Measurements from ENCODE around the gene CDCA8. TPM values are rescaled to one million over a fixed set of nuclear protein-coding genes. Genes with fewer than 3 reads are reported as not detected.
"Not testable (repeated sequence)": the region's sequence is repeated elsewhere in the genome, so short reads cannot be mapped to it uniquely, and the experiment has no call there.

CDCA8 gene
- polyA plus RNA-seq, 1 experiment = 9.6 TPM

GRCh38 chr1:37731312-37732019 is 39.1 kb downstream of the CDCA8 start:
- ChIA-PET CTCF (no interaction called here), POLR2A (no interaction called here)
- H3K27me3 ChIP-seq (ENCODE audit: control insufficient read depth, insufficient read depth, low read length) = peaks cover 13% of the 10 kb centered on the region
- no peak overlapping the region for H3K27ac ChIP-seq (ENCODE audit: low read depth, low read length)
- DNase-seq (ENCODE audit: low read depth, low spot score) = no peak
- H3K4me3 ChIP-seq (ENCODE audit: low read depth, low read length) = no peak overlapping the region
- no peak for TF ChIP-seq CTCF (IDR thresholded peaks at IDR 0.05; ENCODE audit: low read depth, low read length)
- H3K9me3 ChIP-seq (ENCODE audit: control insufficient read depth, insufficient read depth, low read length) = no peaks in the 10 kb centered on the region

- no peaks in the 10 kb centered on the region for H3K9me3 ChIP-seq (ENCODE audit: control insufficient read depth, insufficient read depth, low read length)
- no peak overlapping the region for H3K4me3 ChIP-seq (ENCODE audit: low read depth, low read length)
- CTCF ChIA-PET = no interaction called here
- H3K27ac ChIP-seq (ENCODE audit: low read depth, low read length) = no peak overlapping the region
- POLR2A ChIA-PET = no interaction called here
- H3K27me3 ChIP-seq (ENCODE audit: control insufficient read depth, insufficient read depth, low read length) = peaks cover 12% of the 10 kb centered on the region
- TF ChIP-seq CTCF (IDR thresholded peaks at IDR 0.05; ENCODE audit: low read depth, low read length) = no peak
- no peak for DNase-seq (ENCODE audit: low read depth, low spot score)
These were observed 39.9 kb downstream of the CDCA8 start for GRCh38 chr1:37732111-37732780.

DNA sequence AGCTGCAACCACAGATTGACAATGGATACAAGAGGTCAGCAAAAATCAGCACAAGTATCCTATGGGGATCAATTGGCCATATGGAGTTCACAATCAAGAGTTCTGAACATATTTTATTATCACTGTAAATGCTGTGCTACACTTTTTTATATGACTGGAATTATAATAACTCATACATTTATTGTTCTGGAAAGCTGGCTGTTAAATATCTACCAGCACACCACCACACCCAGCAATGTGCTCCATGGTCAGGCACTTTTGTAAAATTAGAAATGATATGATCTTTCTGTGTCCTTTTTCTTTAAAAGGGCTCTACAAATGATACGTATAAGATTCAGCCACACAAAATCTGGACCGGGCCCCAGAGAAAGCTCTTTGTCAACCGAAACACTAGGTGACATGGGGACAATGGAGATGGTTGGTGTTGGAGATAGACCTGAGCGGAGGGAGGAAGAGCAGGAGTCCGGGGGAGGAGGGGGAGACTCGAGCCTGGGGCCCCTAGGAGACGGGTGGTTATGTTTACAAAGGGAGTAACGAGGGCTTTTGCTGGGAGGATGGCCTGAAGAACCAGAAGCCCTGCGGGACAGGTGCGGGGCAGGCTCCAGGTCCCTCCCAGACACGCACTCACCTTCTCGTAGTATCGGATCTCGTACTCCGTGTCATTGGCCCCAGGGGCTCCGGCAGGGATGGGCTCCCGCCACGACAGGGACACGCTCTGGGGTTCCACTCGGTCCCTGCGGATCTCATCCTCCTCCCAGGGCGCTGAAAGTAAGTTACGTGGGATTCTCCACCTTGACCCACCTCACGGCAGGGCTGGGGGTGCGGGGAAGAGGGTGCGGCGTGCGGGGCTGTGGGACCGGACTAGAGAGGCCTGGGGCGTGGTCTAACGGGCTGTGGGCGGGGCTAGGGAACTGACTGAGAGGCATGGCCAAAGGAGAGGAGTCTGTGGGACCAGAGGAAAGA is 42.6 kb downstream of the CDCA8 start:
- Histone ChIP-seq H3K9me3 (ENCODE audit: control insufficient read depth, insufficient read depth, low read length) (no peaks in the 10 kb centered on the region), H3K4me3 (ENCODE audit: low read depth, low read length) (no peak overlapping the region), H3K27ac (ENCODE audit: low read depth, low read length) (no peak overlapping the region), H3K27me3 (ENCODE audit: control insufficient read depth, insufficient read depth, low read length) (peaks cover 5% of the 10 kb centered on the region)
- ChIA-PET CTCF (no interaction called here), POLR2A (no interaction called here)
- no peak for TF ChIP-seq CTCF (IDR thresholded peaks at IDR 0.05; ENCODE audit: low read depth, low read length)
- no peak for DNase-seq (ENCODE audit: low read depth, low spot score)

DNA sequence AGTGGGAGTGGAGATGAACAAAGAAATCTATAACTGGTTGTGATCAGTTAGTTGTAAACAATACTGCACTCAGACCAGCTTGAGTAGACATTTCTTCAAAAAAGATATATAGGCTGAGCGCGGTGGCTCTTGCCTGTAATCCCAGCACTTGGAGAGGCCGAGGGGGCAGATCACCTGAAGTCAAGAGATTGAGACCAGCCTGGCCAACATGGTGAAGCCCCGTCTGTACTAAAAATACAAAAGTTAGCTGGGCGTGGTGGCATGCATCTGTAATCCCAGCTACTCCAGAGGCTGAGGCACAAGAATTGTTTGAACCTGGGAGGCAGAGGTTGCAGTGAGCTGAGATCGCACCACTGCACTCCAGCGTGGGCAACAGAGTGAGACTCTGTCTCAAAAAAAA is 45.7 kb downstream of the CDCA8 start:
- DNase-seq (ENCODE audit: low read depth, low spot score); H3K27me3 ChIP-seq (ENCODE audit: control insufficient read depth, insufficient read depth, low read length); H3K9me3 ChIP-seq (ENCODE audit: control insufficient read depth, insufficient read depth, low read length); H3K4me3 ChIP-seq (ENCODE audit: low read depth, low read length); H3K27ac ChIP-seq (ENCODE audit: low read depth, low read length); CTCF ChIA-PET; POLR2A ChIA-PET: not testable (repeated sequence)

GRCh38 chr1:37738619-37739018 is 46.3 kb downstream of the CDCA8 start:
- H3K9me3 ChIP-seq (ENCODE audit: control insufficient read depth, insufficient read depth, low read length); H3K27ac ChIP-seq (ENCODE audit: low read depth, low read length); H3K27me3 ChIP-seq (ENCODE audit: control insufficient read depth, insufficient read depth, low read length); DNase-seq (ENCODE audit: low read depth, low spot score); H3K4me3 ChIP-seq (ENCODE audit: low read depth, low read length); CTCF ChIA-PET; POLR2A ChIA-PET: not testable (repeated sequence)
